NCI-H1417 treated with DMSO at 0.1 percent for 48 hours (cell line): ENCODE results near the gene AOX1.
"Not testable (repeated sequence)": the region's sequence is repeated elsewhere in the genome, so short reads cannot be mapped to it uniquely, and the experiment has no call there.

ENCODE experiments used
- DNase-seq: peaks from one replicate; lab custom pipeline; 2025; lab: John Stamatoyannopoulos, UW

AOX1 gene

DNA sequence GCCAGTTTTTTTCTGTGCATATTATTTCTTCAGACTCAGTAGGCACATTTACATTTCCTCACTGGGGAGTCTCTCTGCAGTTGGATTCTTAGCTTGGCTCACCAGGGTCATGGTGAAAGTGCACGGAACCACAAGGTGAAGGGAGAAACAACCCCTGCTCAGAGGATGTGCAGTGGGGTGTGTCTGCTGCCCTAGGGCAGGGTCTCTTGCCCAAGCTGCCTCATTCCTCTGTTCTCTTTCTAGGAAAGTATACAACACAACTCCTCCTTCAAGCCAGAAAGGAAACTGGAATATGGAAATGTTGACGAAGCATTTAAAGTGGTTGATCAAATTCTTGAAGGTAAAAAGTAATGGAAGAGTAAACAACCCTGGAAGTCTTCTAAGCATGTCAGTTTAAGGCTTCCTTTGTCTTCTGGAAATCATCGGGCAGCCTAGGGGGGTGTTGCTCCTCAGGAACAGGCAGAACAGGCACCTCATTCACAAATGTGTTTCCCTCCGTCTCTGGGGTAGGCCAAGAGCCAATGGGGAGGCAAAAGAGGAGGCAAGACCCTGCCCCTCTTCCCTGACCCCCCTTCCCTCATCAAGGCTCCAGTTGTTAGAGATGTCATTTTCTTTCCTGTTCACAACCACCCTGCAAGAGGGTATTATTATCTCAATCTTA is 41.4 kb downstream of the AOX1 start:
- no peak for DNase-seq

DNA sequence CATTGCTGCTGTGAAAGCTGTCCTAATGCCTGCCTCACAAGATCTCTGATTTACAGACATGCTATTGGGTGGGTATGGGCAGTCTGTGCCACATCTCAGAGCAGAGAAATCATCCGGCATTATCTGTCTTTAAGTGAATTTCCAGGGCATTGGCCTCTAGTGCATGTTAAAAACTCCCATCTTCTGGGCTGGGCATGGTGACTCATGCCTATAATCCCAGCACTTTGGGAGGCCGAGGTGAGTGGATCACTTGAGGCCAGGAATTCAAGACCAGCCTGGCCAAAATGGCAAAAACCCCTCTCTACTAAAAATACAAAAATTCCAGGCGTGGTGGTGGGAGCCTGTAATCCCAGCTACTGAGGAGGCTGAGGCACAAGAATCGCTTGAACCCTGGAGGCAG is 42.6 kb downstream of the AOX1 start:
- not testable (repeated sequence) for DNase-seq

DNA sequence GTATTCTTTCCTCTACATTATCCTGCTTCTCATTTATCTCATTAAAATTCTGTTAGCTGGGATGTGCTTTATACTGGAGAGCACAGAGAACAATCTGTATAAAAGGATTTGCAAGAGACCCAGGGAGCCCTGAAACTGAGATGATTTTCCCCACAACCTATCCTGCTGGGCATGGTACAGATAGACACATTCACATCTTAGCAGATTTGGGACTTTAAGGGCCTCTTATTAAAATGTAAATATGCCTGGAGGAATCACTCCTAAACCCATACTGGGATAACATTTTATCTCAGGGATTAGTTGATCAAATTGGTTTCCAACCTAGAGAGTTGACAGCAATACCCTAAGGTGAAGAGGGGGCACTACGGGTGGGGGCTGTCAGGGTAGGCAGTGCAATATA is 45.5 kb downstream of the AOX1 start:
- DNase-seq = no peak

DNA sequence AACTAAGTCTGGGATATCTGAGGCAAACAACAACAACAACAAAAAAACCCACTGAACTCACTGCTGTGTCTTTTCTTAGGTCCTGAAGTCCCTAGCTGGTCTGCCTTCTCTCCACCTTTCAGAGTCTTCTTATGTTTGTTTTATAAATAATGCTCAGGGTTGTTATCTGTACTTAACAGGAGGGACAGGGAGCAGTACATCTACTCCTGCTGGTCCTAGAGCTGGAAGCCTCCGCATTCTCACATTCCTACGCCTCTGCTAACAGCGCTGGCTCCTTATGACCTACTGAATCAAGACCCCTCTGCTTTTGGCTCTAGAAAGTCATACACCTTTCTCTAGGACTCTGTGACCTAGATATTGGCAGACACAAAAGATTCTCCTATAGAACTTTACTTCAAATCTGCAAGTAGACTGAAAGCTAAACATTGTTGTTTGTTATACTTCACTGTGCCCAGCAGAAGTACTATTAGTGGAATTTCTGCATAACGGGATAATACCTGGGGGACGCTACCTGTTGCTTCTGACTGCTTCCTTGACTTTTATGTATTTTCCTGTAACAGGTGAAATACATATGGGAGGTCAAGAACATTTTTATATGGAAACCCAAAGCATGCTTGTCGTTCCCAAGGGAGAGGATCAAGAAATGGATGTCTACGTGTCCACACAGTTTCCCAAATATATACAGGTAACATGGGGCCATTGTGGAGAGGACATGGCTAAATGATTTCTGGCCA is 48.6 kb downstream of the AOX1 start:
- DNase-seq = no peak

DNA sequence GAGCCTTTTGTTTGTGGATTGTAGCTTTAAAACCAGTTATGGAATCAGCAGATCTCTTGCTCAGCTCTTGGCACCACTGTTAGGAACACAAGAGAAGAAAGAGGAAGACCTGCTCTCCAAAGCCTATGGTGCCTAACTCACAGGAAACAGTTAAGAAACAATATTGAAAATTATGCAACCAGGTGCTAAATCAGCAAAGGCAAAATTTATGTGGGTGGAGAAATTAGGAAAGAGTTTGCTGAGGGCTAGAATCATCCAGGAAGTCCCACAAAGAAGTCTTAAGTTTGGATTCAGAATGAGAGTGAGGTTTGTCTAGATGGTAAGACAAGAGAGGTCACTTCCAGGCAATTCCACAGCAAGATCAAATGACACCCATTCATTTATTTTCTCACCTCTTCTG is 49.4 kb downstream of the AOX1 start:
- DNase-seq = no peak

DNA sequence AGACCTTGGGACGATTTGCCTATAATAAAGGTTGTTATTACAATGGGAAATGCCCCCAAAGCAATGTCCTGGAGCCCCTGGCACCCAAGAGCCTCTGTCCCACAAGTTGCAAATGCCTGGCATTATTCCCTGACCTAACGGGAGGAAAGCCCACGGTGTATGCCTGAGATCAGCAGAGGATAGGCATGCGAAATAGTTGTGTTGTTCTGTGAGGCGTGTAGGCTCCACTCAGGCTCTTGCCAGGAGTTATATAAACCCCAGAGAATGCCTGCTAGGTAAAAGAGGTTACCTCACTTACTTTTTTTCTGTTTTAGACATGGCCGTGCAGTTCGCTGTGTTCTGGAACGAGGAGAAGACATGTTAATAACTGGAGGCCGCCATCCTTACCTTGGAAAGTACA is 52.1 kb downstream of the AOX1 start:
- no peak for DNase-seq

DNA sequence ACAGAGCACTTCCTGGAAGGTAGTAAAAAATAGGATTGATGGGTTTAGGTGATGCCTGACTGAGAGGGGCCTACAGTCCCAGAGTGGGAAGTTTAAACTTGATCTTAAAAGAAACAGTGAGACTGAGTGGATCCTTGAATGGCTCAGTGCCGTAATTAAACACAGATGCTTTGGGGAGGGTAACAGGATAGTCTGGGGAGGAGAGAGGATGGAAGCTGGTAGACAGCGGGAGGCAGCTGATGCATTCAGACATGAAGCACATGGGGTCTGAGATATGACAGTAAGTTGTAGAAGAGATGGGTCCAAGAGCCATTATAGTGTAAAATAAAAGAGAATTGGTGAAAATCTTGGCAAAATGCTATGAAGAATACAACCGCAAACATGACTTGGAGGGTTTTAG is 54.4 kb downstream of the AOX1 start:
- no peak for DNase-seq

DNA sequence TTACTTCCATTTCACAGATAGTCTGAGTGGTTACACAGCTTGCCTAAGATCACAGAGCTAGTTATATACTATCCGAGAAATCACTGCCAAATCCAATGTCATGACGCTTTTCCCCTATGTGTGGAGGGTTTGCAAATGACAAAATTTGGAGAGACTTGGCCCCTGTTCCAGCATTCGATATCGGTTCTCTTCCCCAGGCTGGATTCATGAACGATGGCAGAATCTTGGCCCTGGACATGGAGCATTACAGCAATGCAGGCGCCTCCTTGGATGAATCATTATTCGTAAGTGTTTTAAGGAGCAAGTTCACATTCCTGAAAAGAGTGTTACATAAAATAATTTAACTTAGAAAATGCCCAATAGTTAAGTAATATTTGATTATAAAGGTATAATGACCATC is 55.1 kb downstream of the AOX1 start:
- DNase-seq = no peak

DNA sequence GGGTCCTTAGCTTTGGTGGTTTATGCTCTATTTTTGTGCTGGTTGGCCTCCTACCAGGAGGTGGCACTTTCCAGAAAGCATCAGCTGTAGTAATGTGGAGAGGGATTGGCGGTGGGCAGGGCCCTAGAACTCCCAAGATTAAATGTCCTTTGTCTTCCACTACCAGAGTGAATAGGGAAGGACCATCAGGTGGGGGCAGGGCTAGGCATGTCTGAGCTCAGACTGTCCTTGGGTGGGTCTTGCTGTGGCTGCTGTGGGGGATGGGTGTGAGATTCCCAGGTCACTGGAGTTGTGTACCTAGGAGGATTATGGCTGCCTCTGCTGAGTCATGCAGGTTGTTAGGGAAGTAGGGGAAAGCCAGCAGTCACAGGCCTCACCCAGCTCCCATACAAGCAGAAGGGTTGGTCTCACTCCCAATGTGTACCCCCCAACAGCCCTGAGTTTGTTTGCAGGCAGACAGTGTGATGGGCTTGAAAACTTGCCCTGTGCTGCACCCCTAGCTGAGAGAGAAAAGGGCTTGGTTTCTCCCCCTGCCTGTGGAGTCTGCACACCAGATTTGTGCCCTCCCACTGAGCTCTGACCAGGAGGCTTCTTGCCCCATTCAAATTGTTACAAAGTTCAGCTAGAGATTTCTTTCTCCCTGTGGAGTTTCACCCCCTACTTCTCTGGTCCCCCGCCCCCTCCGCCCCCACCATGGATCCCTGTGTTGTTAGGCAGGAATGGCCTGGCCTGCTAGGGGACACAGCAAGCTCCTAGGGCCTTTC is 62.9 kb downstream of the AOX1 start:
- DNase-seq = not testable (repeated sequence)

DNA sequence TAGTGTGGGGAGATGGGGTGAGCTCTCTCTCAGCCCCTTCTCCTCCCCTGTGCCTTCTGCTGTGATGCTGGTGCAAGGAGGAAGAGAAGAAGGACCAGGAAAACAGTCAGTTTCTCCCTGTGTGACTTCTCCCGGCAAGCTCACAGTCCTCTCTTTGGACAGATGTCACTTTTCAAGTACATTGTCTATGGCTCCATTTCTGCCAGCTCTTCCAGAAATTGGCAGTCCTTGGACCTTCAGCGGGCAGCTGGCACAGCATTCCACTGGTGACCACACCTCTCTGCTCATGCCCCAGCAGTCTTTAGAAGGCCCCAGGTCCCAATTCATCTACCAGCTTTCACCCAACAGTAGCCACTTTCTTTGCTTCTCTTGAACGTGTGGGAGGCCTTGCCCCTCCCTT is 63.9 kb downstream of the AOX1 start:
- no peak for DNase-seq

DNA sequence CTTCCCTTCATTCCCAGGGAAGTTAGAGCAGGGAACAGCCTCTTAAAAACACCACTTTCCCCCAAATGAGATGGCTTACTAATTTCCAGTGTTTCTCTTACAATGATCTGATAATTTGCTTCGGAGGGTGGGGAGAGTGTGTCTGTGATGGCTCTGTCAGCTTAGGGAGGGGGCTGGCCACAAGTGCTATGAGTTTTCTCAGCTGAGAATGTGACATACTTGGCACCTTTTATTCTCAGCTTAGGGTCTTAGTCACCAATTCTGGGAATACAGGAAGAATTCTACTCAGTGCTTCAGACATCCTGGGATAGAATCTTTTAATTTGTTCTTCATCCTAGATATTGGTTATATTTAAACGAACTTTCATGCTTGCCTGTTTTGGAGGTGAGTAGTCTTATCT is 64.4 kb downstream of the AOX1 start:
- DNase-seq = no peak

DNA sequence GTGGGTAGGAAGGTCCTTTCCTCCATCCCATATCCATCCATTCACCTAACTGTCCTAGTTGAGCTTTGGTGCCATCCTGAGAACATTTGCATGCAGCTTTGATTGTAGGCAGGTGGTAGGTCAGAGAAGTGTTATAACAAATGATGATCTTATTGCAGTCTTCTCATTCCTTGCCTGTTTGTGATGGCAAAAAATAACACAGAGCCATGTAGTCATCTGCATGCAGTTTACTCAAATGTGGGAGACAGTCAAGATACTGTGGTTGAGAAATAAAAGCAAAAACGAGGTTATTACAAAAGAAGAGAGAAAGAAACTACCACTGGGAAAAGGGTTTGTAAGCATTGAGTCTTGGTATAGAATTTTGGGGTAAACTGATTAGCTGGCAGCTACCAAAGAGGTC is 66.3 kb downstream of the AOX1 start:
- no peak for DNase-seq

DNA sequence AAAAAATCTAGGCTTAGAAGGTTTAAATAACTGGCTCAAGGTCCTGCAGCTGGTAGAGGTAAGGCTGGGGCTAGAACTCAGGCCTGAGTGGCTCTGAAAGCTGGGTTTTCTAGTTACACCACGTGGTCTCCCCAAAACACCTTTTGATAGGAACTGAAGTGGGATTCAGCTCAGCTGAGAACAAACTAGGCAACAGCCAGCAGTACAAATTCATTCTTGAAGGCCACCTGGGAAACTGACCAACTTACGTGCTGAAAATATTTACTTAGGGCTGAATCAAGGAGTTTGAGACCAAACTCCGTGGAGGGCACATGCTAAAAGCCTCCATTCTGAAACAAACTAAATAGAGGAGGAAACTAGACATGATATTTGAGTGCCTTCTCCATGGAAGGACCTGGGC is 67.2 kb downstream of the AOX1 start:
- no peak for DNase-seq

DNA sequence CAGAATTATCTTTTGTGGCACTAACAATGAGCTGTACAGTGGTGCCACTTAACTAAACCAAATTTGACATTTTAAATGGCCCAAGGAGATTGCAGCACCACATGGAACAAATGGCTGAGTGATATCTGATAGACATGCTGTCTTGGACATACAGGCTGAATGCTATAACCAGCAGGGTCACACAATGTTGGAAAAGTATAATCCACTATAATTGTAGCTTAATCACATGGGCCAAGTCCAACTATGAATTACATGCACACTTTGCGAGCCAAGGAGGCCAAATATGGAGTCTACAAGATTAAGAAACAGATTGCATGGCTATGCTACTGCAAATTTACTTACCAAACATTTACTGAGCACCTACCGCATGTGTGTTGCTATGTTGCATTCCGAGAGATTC is 69.0 kb downstream of the AOX1 start:
- DNase-seq = no peak

DNA sequence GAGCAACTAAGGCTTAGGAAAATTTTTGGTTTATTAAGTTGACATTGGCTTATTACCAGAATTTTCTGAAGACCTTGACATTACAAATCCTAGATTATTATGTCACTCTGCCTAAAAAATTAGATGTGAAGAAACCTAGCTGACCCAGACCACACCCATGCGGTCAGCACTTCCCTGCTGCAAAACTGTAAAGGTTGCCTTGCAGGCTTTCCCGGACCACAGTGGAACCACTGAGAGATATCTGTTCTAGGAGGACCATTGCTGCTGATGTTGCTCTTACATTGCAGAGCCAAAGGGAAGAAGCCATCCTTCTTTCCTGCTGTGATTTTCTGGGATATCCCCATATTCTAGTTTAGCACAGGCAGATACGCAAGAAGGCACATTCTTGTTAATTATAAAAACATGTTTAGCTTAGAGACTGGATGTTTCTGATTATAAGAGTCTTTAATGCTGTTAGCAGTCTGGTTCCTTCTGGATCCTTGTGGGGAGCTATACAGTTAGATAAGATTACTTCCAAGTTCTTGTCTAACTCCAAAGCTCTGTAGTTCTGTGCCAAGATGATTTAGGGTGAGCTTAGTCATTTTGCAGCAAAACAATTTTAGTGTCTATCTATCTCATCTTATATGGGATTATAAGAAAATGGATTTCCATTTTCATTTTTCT is 70.2 kb downstream of the AOX1 start:
- no peak for DNase-seq

DNA sequence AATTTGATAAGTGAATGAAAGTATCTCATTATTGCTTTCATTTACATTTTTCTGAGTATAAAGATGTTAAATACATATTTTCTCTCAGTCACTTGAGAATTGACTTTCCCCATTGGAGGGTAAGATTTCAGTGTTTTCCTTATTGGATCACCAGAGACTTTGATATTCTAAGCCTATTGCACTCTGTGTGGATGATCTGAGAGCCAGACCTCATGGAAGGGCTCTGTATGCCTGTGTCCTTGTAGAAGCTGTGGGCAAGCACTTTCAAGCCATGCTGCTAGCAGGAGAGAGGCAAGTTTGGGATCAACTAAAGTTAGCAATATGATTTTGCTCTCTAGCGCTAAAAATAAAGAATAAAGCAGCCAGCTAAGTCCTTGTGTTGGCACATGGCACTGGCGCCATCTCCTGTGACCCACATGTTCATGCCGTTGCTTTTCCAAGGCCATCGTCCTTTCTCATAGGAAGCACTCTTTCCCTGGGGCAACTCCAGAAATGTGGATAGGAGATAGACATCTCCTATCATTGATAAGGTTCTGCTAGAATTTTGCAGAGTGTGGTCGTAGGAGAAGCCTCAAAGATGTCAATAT is 72.6 kb downstream of the AOX1 start:
- no peak for DNase-seq

DNA sequence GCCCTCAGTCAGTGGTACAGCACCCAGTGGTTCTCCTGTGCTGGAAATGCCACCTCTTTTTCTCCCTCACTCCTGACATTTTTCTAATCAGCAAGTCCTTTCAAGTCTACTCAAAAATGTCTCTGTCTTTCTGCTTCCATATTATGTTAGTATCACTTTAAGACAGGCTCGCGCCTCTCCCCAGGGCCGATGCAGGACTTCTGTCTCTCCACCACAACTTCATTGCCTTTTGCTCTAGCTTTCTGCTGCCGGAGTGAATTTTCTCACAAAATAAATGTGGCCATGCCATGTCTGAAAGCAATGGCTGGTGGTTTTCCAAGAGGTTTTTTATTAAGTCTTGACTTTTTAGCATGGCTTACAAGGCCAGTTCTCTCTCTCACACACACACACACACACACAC is 73.6 kb downstream of the AOX1 start:
- DNase-seq = no peak

DNA sequence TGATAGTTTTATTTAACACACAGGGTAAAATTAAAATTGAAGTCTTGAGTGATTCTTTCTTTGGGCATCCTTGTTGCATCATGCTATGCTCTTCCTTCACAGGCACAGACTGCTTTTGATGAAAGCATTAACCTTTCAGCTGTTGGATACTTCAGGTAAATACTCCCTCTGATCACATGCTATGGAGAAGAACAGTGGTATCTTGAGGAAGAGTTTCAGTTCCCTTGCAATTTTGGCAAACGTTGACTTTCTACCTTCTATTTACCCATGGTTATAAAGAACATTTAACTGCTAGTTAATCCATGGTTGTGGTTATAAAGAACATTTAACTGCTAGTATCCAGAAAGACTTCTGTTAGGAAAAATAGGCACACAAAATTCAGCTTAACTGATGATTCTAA is 75.7 kb downstream of the AOX1 start:
- DNase-seq = no peak

DNA sequence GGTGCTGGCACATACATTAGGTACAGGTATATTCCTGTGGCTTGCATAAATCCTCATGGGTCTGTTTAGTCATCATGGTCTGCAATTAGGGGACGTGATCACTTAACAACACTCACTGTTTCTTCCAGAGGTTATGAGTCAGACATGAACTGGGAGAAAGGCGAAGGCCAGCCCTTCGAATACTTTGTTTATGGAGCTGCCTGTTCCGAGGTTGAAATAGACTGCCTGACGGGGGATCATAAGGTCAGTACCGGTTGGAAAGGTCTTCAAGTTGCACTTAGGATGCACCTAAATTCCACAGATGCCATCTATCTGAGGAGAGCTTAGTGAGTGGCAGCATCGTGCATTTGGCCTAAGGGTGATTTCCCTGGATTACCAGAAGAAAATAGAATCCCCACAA is 76.9 kb downstream of the AOX1 start:
- no peak for DNase-seq

DNA sequence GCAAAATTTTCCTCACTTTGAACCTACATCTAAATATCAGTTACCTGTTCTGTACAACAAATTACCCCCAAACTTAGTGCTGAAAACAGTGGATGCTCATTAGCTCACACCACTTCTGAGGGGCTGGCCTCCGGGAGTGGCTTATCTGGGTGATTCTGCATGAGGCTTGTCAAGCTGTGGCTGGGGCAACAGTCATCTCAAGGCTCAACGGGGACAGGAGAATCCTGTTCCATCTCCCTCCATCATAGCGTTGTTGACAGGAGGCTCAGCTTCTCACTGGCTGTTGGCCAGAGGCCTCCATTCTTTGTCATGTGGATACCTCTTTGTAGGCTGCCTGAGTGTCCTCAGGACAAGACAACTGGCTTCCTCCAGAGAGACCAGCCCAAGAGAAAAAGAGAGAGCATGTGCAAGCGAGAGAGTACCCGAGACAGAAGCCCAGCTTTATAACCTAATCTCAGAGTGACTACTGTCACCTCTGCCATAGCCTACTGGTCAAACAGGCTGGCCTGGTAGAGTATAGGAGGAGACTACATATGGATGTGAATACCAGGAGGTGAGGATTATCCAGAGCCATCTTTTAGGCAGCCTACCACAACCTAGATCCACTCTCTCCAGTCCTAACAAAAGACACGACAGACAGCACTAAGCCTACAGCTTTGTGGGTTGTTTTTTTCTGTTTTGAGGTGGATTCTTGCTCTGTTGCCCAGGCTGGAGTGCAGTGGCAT is 79.1 kb downstream of the AOX1 start:
- no peak for DNase-seq

DNA sequence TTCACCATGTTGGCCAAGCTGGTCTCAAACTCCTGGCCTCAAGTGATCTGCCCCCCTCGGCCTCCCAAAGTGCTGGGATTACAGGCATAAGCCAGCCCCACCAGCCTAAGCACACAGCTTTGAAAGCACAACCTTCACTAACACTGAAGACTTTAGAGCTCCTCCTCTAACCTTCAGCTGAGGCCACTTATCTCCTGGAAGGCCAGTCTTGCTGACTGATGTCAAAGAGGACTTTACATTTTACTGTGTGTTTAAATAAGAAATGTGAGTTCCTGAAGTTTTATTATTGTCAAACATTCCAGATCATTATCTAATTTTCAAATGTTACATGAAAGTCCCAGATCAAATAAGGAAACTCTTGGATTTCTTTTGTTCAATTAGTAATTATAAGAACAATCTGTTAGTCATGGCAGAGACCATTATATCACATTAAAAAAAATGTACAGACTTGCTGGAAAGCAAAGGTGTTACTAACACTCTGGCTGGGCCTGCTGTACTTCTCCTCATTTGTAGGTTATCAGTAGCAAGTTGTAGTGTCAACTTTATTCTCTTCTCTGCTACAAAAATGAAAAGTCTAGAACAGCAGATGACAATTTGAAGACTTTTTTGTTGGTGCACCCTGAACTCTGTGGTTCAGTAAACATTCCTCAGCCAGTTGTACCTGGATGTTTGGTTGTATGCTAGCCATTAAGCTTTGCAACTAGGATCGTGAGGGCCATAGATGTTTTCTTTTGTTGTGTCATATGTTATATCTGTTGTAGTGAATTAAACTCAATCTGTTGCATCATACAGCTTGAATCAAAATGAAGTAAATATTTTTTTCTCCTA is 80.0 kb downstream of the AOX1 start:
- no peak for DNase-seq
